HG03064 (cell line): ENCODE data around the gene SEL1L3.

Experiments used
- ATAC-seq: cut with Tn5 transposase; IDR thresholded peaks from one replicate; pipeline ENCODE4 v1.9.1; 2021; ENCODE audit warnings: low read depth; ENCODE audit not compliant: unreplicated experiment

The SEL1L3 gene

GRCh38 chr4:25759101-25759500 lies 103.7 kb downstream of the SEL1L3 start:
- ATAC-seq: no peak

- no peak for ATAC-seq
These were observed 105.3 kb downstream of the SEL1L3 start for GRCh38 chr4:25757452-25757851.

GRCh38 chr4:25756503-25756902 lies 106.3 kb downstream of the SEL1L3 start:
- ATAC-seq: no peak

DNA sequence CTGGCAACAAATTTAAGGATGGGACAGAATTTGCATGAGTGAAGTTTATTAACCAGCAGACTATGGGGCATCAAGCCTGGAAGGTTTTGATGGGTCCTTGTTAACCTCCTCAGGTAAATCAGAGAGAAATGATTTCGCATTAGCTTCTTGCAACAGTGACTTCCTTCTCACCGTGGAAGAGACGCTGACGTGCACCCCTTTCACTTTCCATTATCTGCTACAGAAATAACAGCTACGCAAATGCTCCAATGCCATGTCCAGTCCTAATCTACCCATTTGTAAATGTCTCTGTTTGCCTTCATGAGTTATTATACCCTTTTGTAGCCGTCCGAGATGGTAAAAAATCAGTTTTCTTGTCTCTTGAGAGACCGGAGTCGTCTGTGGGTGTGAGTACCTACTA lies 106.9 kb downstream of the SEL1L3 start:
- no peak for ATAC-seq

- no peak for ATAC-seq
These were observed 109.5 kb downstream of the SEL1L3 start for GRCh38 chr4:25753239-25753638.

DNA sequence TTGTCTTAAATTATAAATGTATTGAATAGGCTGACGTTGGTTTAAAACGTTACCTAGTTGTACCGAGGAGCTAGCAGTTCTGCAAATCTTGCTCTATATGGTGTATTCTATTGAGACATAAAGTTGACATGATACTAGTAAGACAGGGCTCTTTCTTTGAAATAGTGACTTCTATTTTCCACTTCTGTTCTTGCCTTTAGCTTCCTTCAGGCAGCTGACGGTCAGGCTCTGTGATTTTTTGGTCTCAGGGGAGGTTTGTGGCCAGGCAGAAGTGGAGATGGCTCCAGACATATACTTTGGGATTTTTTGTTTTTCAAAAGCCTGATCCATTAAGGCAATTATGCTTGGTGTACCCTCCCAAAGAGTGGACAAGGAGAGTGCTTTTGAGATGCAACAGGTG lies 111.9 kb downstream of the SEL1L3 start:
- ATAC-seq: no peak

GRCh38 chr4:25749150-25749794 lies 113.5 kb downstream of the SEL1L3 start:
- no peak for ATAC-seq

GRCh38 chr4:25743971-25744370 lies 118.8 kb downstream of the SEL1L3 start:
- ATAC-seq: no peak

DNA sequence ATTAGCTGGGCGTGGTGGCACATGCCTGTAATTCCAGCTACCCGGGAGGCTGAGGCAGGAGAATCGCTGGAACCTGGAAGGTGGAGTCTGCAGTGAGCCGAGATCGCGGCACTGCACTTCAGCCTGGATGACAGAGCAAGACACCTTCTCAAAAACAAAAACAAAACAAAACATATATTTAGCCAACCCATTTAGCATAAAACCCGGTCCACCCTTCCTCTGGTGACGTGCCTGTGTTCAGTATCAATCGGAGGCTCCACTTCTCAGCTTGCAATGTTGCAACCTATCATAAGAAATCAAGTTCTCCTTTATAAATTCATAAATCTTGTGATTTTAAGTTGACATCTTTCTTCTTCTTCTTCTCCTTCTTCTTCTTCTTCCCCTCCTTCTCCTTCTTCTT lies 133.2 kb downstream of the SEL1L3 start:
- ATAC-seq: no peak

DNA sequence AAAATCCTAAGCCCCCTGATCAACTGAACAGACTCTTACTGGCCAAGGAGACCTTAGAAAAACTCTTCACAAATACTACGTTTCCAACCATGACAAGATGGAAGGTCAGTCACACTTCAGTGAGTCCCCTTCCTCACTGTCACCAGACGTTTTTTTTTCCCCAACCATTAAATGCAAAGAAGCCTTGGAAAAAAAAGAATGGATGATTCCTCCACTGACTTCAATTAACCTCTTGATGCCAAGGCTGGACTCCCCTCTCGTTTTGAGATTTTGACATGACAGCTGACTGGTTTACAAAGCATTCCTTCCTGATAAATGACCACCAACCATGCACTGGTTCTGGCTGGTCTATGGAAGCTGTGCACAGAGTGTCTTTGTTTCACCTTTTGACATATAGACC lies 133.9 kb downstream of the SEL1L3 start:
- ATAC-seq: no peak

GRCh38 chr4:25727711-25728493 lies 134.9 kb downstream of the SEL1L3 start:
- peak; percentile 72 for ATAC-seq

- no peak for ATAC-seq
These were observed 136.9 kb downstream of the SEL1L3 start for GRCh38 chr4:25725870-25726269.

- no peak for ATAC-seq
These were observed 139.4 kb downstream of the SEL1L3 start for GRCh38 chr4:25723409-25723808.

GRCh38 chr4:25722964-25723363 lies 139.8 kb downstream of the SEL1L3 start:
- no peak for ATAC-seq

- ATAC-seq: no peak
These were observed 149.0 kb downstream of the SEL1L3 start for GRCh38 chr4:25713812-25714211.

- ATAC-seq: no peak
These were observed 150.2 kb downstream of the SEL1L3 start for GRCh38 chr4:25712611-25713010.

DNA sequence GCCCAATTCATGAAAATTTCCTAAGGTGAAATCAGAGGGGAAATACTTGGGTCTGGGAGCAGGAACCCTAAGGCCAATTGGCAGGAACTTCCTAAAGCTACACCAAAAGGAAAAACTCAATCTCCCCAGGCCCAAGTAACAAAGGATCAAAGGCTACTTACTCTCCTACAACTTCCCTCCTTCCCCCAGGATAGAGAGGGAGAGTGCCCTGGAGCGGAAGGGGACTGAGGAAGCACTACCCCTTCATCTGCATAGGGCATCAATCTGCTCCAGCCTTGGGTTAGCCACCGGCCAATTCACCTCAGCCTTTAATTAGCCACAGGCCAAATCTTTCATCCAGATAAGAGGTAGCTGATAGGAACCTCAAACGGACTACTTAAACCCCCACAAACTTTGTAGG lies 152.2 kb downstream of the SEL1L3 start:
- no peak for ATAC-seq

DNA sequence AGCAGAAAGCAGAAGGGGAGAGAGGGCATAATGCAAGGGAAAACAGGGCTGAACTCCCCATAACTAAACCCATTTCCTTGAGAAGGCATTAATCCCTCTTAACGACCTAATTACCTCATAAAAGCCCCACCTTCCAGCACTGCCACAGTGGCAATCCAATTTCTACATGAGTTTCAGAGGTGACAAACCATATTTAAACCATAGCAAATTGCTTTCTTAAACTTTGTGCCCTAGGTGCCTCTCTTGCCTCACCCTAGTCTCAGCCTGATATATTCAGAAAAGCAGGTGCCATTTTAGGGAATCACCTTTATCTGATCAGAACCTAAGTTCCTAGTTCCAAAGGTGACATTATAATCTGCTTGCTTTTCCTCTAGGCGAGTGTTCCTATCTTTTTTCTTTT lies 158.3 kb downstream of the SEL1L3 start:
- ATAC-seq: no peak

DNA sequence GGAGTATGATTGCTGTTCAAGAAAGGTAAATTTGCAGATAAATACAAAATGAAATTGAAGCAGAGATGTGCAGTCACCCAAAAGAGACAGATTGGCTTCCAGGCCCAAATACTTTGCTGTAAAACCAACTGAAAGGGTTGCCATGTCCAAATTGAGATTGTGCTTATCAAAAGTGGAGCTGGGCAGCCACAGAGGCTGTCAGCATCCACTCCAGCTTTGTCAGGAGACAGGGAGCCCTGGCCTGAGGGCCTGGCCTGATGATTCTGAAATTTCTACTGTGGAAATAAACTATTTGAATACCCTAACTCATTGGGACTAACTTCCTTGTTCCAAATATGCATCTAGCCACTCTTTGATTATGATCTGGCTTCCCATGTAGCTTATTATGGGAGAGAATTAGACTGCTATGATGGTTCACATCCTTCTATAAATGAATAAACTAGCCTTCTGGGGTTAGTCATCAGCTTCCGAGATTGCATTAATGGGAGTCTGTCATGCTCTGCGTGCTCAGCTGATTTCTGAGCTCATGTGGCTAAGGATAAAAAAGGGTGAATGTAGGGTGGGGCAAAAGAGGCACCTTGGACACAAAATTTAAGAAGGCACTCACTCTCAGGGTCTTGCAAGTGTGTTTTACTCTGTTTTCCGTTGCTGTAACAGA lies 158.9 kb downstream of the SEL1L3 start:
- ATAC-seq: no peak

- no peak for ATAC-seq
These were observed 159.9 kb downstream of the SEL1L3 start for GRCh38 chr4:25702848-25703247.

DNA sequence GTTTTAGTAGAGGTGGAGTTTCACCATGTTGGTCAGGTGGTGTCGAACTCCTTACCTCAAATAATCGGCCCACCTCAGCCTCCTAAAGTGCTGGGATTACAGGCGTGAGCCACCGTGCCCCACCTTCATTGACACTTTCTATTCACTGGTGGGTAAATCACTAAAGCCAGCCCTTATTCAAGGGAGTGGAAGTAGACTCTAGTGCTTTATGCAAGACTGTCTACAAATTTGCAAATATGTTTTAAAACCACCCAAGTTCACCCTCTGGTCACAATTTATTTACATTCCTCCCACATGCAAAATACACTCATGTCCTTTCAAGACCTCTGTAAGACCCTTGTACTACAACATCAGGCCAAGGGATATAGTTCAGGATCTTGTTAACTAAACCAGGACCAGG lies 162.1 kb downstream of the SEL1L3 start:
- no peak for ATAC-seq

DNA sequence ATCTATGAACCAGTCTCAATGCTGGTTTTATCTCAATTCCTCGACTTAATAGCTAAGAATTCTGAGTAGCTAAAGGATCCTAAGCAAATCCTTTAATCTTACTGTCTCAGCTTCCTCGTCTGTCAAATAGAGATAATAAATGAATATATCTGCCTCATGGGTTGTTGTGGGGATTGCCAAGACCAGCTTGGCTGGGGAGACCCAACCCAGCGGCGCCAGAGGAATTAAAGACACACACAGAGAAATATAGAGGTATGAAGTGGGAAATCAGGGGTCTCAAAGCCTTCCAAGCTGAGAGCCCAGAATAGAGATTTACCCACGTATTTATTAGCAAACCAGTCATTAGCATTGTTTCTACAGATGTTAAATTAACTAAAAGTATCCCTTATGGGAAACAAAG lies 165.3 kb downstream of the SEL1L3 start:
- ATAC-seq: no peak
